OCI-LY1 (cell line): Measurements from ENCODE around the gene WBP2.
A peak's percentile ranks its signal among the peaks of the same experiment; 100 is the strongest.

Source experiments
- CTCF ChIP-seq: fragments of 200-600 bp; sonication (generic), shearing (Covaris generic); IDR thresholded peaks from 2 replicates; pipeline ENCODE4 v1.5.1; 2017; ENCODE audit warnings: mild to moderate bottlenecking, antibody characterized with exemption, low read length, moderate library complexity, mixed read lengths
- EZH2 ChIP-seq: fragments of 200-600 bp; sonication (generic), shearing (Covaris generic); IDR thresholded peaks from 2 replicates; pipeline ENCODE4 v1.8.0; 2017; ENCODE audit warnings: borderline replicate concordance, mixed run types, mild to moderate bottlenecking, antibody characterized with exemption, low read length, moderate library complexity, mixed read lengths

DNA sequence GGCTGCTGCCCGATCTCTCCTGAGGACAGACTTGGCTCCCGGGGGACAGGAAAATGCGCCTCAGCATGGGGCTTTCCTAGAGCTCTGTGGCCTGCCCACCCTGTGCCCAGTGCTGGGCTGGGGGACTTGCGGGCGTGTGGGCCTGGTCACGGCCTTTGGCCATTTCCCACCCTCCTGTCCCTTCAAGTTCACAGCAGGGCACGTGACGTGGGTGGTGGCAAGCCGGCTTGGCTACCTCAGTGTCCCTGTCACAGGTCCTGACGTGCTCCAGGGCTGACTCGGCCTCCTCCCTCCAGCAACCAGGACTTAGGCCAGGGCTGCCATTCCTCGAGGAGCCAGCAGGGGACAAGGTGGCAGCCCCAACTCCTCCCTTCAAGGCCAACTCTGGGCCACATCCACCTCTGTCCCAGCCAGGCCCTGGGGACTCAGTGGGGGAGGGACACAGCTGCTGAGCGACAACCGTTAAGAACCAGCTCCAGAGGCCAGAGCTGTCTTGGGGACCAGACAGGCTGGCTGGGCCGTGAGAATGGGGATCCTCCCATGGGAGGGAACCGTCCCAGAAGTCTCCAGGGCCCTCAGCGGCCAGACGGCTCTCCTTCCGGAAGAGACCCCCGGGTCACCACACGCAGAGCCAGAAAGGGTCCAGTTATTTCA is 9.9 kb downstream of the WBP2 start:
- TF ChIP-seq CTCF, result peak; percentile 54
- TF ChIP-seq EZH2, result no peak
